Measurements from ENCODE around the gene ARFRP1.
A peak's percentile ranks its signal among the peaks of the same experiment; 100 is the strongest.

Gene ARFRP1

DNA sequence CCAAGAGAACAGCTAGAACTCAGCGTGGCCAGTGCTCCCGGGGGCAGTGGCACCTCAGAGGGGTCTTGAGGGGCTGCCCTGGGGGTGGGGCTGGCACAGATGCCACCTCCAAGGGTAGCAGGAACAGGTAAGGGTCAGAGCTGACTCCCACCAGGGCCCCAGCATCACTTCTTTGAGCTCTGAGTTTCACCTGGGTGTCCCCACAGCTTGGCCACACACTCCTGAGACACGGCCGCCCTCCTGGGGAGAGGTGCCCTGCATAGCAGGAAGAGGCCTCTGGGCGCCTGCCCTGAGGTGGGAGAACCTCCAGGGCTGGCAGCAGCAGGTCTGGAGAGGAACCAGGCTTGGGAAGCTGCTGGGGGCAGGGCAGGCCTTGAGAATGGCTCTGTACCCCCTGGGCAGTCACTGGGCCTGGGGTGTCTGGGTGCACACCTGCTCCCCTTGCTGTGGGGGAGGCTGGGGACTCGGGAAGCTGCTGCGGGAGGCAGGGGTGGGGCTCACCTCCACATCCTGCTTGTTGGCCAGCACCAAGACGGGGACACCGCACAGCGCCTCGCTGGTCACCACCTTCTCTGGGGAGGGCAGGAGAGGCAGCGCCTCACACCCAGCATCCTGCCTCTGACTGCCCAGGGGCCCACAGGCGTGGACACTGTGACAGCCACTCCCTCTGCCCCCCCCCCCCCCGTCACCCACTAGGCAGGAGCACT, 6.3 kb downstream of the ARFRP1 start:
- DNase-seq (ENCODE audit: low read depth): no peak

DNA sequence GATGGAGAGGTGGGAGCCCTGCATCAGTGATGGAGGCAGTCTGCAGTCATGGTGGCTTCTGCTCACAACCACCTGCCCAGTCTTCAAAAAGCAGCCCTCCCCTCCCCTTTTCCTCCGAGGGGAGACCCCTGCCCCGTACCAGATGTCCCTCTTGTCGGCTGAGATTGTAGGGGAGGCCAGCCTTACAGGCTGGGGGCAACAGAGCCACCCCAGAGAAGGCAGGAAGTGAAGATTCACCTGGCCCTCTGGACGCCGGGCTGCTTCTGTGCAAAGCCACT, 6.8 kb downstream of the ARFRP1 start:
- no peak for DNase-seq (ENCODE audit: low read depth)

DNA sequence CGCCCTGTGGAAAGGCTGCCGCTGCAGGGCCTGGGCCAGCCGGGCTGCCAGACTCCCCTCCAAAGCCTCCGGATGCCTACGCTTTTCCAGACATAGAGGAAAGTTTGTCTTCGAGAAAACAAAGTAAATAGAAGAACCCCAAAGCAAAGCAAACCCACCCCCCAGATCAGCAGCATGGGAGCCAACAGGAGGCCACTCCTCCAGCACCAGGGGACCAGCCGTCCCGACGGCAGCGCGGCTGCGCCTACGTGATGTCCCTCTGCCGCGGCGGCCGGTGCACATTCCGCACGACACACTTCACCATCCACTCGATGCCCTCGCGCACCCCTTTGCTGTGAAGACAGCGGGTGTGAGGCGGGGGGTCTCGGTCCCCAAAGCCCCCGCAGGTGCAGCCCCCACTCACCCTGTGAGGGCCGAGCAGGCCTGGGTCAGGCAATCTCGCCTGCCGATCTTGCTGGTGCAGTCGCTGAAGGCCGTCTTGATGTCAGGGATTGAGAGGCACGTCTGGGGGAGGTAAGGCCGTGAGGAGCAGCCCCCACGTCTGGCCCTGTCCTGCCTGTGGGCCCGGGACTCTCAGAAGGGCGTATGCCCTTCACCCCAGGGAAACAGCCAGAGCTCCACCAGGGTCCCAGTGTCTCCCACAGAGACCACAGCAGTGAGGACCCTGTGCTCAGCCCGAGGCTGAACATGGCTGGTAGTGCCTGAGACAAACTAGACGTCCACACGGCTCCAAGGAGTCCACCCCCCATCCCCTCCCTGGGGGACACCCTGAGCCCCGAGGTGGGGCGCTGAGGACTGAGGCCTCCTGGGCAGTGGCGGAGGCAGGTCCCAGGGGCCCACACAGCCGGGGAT, 7.4 kb downstream of the ARFRP1 start:
- DNase-seq (ENCODE audit: low read depth): no peak

DNA sequence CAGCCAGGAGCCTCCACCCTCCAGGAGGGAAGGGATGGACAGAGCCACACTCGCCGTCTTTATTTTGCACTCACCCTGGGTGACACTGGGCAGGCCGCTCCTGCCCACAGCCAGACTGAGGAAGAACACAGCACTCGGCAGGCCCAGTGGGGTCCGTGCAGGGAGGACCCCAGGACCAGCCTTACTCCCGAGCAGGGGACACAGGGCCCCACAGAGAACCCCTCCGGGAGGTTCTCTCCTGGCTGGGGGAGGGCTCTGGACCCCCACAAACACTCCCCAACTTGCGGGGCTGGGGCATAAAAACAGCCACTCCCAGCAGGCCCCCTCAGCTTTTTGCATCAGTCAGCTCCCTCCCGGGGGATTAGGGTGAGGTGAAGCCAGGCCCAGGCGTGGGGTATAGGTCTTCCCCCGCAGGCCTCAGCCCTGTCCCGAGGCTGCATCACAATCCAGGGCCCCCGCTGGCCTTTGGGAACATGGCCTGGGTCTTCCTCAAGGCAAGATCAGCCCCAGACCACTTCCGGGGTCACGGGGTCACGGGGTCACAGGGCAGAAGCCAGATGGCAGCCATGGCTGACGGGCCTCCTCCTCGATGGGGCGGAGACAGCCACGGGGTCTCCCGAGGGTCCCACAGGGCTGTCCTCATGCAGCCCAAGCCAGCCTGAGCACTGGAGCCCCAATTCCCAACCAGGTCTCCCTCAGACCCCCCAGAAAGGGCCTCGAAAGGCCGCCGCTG, 8.1 kb downstream of the ARFRP1 start:
- no peak for DNase-seq (ENCODE audit: low read depth)

DNA sequence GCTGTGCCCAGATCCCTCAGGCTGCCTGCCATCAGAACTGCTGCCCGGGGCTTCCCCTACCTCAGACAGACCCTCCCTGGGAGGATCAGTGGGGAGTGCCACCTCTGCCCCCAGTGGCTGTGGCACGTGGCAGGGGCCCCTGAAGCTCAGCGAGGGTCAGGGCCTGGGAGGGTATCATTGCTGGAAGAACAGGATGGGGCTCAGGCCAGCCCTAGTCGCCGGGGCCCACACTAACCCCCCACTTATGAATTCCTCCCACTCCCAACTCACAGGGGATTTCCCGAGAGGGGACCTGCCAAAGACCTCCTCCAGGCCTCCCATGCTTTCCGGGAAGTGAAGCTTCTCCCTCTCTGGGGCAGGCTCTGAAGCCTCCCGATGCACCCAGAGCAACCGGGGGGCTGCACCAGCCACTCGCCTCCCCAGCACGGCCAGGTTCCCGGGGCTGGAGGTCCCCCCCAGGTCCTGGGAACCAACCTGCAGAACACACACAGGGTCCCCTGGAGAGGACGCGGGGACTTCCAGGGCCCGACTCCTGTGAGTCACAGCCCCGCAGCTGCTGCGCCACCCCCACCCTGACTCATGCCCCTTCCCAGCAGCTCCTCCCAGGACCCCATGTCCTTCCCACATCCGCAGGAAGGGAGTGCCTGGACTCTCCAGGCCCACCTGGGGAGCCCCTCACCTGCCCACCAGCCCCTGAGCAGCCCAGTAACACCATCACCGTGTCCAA, 8.9 kb downstream of the ARFRP1 start:
- DNase-seq (ENCODE audit: low read depth): peak; percentile 57

DNA sequence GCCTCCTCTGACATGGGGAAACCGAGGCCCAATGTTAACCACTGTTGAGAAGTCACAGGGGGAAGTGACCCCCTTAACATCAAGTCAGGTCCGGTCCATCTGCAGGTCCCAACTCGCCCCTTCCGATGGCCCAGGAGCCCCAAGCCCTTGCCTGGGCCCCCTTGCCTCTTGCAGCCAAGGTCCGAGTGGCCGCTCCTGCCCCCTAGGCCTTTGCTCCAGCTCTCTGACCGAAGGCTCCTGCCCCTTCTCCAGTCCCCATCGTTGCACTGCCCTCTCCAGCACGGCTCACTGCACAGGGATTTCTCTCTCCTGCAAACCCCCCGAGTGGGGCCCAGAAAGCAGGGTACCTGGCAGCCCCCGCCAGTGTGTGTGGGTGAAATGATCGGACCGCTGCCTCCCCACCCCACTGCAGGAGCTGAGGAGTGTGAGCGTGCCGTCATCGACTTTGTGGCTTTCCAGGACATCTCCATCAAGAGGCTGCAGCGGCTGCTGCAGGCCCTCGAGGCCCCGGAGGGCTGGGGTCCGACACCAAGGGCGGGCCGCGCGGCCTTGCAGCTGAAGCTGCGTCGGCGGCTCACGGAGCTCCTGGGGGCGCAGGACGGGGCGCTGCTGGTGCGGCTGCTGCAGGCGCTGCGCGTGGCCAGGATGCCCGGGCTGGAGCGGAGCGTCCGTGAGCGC, 9.8 kb downstream of the ARFRP1 start:
- no peak for DNase-seq (ENCODE audit: low read depth)

DNA sequence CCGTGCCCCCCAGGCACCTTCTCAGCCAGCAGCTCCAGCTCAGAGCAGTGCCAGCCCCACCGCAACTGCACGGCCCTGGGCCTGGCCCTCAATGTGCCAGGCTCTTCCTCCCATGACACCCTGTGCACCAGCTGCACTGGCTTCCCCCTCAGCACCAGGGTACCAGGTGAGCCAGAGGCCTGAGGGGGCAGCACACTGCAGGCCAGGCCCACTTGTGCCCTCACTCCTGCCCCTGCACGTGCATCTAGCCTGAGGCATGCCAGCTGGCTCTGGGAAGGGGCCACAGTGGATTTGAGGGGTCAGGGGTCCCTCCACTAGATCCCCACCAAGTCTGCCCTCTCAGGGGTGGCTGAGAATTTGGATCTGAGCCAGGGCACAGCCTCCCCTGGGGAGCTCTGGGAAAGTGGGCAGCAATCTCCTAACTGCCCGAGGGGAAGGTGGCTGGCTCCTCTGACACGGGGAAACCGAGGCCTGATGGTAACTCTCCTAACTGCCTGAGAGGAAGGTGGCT, 10.4 kb downstream of the ARFRP1 start:
- DNase-seq (ENCODE audit: low read depth): no peak

DNA sequence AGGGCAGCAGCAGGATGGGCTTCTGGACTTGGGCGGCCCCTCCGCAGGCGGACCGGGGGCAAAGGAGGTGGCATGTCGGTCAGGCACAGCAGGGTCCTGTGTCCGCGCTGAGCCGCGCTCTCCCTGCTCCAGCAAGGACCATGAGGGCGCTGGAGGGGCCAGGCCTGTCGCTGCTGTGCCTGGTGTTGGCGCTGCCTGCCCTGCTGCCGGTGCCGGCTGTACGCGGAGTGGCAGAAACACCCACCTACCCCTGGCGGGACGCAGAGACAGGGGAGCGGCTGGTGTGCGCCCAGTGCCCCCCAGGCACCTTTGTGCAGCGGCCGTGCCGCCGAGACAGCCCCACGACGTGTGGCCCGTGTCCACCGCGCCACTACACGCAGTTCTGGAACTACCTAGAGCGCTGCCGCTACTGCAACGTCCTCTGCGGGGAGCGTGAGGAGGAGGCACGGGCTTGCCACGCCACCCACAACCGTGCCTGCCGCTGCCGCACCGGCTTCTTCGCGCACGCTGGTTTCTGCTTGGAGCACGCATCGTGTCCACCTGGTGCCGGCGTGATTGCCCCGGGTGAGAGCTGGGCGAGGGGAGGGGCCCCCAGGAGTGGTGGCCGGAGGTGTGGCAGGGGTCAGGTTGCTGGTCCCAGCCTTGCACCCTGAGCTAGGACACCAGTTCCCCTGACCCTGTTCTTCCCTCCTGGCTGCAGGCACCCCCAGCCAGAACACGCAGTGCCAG, 11.0 kb downstream of the ARFRP1 start, which contains the start of gene TNFRSF6B:
TSS of gene TNFRSF6B (plus strand) at position 25 of the 729 bp plus-strand sequence. CDS start at position 141, 116 bp downstream.
- DNase-seq (ENCODE audit: low read depth): no peak

DNA sequence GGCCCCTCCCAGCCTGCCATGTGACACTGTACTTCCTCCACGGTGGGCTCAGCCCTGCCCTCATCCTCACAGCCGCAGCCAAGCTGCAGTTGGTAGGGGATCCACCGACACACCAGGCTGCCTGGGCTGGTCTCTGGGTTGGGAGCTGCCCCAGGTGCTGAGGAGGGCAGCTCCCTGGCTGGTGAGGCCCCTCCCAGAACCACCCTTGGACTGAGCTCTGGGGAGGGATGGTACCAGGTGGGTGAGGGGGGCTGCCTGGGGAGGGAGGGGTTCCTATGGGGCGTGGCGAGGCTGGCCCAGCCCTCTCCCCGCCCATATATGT, 11.5 kb downstream of the ARFRP1 start:
- no peak for DNase-seq (ENCODE audit: low read depth)

DNA sequence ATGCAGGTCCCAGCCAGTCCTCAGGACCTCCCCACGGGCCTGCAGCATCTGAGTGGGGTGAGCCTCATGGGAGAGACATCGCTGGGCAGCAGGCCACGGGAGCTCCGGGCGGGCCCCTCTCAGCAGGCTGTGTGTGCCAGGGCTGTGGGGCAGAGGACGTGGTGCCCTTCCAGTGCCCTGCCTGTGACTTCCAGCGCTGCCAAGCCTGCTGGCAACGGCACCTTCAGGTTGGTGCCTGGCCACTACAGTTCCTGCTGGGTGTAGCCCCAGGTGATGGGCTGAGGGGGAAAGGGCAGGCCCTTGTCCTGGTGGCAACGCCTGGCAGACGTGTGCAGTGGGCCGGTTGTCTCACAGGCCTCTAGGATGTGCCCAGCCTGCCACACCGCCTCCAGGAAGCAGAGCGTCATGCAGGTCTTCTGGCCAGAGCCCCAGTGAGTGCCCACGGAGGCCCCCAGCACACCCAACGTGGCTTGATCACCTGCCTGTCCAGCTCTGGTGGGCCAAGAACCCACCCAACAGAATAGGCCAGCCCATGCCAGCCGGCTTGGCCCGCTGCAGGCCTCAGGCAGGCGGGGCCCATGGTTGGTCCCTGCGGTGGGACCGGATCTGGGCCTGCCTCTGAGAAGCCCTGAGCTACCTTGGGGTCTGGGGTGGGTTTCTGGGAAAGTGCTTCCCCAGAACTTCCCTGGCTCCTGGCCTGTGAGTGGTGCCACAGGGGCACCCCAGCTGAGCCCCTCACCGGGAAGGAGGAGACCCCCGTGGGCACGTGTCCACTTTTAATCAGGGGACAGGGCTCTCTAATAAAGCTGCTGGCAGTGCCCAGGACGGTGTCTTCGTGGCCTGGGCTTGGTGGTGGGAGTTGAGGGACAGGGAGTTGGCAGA, 12.1 kb downstream of the ARFRP1 start:
- DNase-seq (ENCODE audit: low read depth): no peak

DNA sequence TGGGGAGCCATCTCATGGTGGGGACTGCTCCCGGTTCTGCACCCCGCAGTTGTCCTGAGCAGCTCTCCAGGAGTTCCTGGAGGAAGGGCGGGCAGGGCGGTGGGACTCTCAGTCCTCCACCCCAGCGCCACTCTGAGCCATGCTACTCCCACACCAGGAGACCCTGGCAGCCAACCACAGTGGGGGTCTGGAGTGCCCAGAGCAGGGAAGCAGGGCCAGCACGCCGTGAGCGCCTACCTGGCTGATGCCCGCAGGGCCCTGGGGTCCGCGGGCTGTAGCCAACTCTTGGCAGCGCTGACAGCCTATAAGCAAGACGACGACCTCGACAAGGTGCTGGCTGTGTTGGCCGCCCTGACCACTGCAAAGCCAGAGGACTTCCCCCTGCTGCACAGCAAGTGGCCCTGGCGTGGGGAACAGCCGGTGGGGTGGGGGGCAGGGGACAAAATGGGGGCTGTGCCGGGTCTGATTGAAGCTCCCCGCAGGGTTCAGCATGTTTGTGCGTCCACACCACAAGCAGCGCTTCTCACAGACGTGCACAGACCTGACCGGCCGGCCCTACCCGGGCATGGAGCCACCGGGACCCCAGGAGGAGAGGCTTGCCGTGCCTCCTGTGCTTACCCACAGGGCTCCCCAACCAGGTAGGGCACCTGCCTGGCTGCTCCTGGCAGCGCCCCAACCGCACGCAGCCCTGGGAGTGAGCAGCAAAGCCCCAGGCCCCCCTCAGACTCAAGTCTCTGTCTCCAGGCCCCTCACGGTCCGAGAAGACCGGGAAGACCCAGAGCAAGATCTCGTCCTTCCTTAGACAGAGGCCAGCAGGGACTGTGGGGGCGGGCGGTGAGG, 13.0 kb downstream of the ARFRP1 start:
- DNase-seq (ENCODE audit: low read depth): no peak

DNA sequence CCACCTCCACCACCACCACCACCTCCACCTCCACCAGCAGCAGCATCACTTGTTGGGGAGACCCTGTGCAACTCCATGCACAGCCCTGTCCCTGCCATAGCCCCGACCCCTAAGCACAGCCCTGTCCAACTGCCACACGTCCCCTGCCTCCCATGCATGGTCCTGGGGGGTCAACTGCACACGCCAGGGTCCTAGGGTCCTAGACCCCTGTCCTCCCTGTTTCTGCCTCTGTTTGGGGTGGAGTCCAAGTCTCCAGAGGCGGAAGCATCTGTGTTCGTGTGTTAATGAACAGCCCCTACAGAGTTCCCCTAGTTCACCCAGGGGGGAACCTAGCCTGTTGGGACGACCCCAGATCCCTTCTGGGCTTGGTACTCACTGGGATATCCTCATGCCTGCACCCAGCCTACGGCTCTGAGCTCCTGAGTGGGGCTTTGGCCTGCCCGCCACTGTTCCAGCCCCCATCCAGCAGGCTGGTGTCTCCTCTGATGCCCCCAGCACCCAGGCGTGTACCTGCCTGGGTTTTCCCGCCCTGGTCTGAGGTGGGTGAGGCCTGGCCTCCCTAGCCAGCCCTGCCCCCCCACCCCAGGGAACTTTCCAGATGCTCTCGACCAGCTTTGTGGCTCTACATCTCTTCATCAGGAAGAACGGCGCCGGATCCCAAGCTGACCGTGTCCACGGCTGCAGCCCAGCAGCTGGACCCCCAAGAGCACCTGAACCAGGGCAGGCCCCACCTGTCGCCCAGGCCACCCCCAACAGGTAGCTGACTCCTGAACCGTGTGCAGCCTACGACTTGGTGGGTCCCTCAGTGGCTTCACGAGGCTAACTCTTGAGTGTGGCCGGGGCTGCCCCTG, 13.8 kb downstream of the ARFRP1 start:
- DNase-seq (ENCODE audit: low read depth): no peak

DNA sequence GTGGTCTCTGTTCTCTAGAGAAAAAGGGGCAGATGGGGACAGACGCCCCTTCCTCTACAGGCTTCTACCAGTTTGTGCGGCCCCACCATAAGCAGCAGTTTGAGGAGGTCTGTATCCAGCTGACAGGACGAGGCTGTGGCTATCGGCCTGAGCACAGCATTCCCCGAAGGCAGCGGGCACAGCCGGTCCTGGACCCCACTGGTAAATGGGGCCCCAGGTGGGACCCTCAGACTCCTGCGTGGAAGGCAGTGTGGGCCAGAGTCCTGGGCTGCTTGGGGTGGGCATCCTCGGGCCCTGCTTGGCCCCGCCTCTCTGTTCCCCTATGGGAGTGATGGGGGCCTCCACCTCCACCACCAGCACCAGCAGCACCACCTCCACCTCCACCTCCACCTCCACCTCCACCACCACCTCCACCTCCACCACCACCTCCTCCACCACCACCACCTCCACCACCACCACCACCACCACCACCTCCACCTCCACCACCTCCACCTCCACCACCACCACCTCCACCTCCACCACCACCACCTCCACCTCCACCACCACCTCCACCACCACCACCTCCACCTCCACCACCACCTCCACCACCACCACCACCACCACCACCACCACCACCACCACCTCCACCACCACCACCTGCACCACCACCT, 14.6 kb downstream of the ARFRP1 start:
- no peak for DNase-seq (ENCODE audit: low read depth)

DNA sequence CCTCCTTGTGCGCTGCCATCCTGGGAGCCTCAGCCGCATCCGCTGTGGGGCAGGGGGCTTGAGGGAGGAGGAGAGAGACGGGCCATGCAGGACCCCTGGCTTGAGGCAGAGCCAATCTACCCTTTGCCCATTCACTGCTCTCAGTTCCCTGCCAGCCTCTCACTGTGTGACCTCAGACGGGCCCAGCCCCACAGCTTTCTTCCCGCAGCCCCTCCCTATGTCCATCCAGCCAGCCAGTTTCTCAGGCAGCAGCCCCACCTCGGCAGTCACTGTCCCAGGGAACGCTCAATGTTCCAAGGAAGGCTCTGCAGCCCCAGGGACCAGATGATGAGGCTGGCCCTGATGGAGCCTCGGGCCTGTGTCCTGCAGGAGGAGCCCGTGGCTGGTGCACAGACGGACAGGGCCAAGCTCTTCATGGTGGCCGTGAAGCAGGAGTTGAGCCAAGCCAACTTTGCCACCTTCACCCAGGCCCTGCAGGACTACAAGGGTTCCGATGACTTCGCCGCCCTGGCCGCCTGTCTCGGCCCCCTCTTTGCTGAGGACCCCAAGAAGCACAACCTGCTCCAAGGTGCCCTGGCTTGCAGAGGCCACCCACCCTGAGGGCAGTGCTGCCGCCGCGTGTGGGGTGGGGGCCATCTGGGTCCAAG, 15.2 kb downstream of the ARFRP1 start:
- DNase-seq (ENCODE audit: low read depth): no peak

DNA sequence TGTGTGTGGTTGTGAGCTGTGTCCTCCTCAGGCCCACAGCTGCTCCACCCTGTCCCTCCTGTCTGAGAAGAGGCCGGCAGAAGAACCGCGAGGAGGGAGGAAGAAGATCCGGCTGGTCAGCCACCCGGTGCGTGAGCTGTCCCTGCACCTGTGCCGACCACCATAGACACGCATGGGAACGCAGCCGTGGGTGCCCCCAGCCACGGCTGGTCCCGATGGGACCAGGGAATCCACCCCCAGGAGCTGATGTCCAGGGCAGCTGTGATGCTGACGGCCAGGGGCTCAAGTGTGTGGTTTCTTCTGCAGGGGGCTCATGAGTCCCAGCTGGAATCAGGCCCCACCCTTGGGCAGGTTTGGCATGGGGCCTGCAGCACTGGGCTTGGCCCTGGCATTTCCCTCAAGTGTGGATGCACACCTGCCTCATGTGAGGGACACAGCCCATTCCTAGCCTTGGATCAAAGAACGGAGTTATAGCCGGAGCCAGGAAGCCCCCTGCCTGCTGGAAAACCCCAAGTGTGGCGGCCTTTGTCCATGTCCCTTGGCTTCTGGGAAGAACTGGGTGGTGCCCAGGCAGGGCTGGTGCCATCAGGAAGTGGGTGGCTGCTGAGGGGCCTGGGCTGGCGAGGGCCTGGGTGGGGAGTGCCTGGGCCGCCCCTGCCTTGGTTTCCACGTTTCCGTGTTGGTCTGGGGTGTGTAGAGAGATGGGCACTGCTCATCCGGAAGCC, 15.9 kb downstream of the ARFRP1 start:
- no peak for DNase-seq (ENCODE audit: low read depth)
